AG04450 (cell line): ENCODE measurements around the gene SYT9. TPM values are rescaled to one million over a fixed set of nuclear protein-coding genes. Genes with fewer than 3 reads are reported as not detected.

Source experiments
- CTCF ChIA-PET: fragments of 300-600, 350-600 bp; formaldehyde crosslinking; extraction: SDS; loops from one replicate; lab custom pipeline; 2022; ENCODE audit warnings: antibody characterized with exemption, inconsistent platforms; lab: Charles Lee
- POLR2A ChIA-PET: fragments of 350-600 bp; formaldehyde crosslinking; extraction: SDS; loops from one replicate; lab custom pipeline; 2021; ENCODE audit warnings: antibody characterized with exemption, inconsistent platforms; lab: Yijun Ruan, JAX
- DNase-seq: peaks from one replicate; pipeline ENCODE4 v3.0.0-alpha.2; 2011; ENCODE audit warnings: low read depth, low spot score
- H3K27ac ChIP-seq: one replicate; pipeline ENCODE4 v1.5.1; 2012; ENCODE audit warnings: low read depth, low read length, control low read depth
- H3K27me3 ChIP-seq: one replicate; pipeline ENCODE4 v1.6.0; 2012; ENCODE audit warnings: low read length; ENCODE audit not compliant: control insufficient read depth, insufficient read depth
- H3K4me3 ChIP-seq: 2 replicates; pipeline ENCODE4 v1.5.1; 2011; ENCODE audit warnings: mild to moderate bottlenecking, low read depth, low read length, control low read depth
- H3K9me3 ChIP-seq: 2 replicates; pipeline ENCODE4 v1.5.1; 2012; ENCODE audit warnings: low read length; ENCODE audit not compliant: control insufficient read depth, insufficient read depth
- polyA plus RNA-seq: library from polyadenylated mRNA; depleted of rRNA; stranded (reverse); fragments of >200 nt; gene quantifications from 2 replicates; pipeline ENCODE4 v1.2.3, GENCODE V29; 2011
- TF ChIP-seq, protein P1 (sequence below): IDR thresholded peaks from 2 replicates; pipeline ENCODE4 v1.5.1; 2011; ENCODE audit warnings: low read depth, low read length, control low read depth, inconsistent platforms

Gene SYT9
- polyA plus RNA-seq, 1 experiment = not detected

GRCh38 chr11:7512525-7513233, 261.0 kb downstream of the SYT9 start:
- TF ChIP-seq, protein P1, sequence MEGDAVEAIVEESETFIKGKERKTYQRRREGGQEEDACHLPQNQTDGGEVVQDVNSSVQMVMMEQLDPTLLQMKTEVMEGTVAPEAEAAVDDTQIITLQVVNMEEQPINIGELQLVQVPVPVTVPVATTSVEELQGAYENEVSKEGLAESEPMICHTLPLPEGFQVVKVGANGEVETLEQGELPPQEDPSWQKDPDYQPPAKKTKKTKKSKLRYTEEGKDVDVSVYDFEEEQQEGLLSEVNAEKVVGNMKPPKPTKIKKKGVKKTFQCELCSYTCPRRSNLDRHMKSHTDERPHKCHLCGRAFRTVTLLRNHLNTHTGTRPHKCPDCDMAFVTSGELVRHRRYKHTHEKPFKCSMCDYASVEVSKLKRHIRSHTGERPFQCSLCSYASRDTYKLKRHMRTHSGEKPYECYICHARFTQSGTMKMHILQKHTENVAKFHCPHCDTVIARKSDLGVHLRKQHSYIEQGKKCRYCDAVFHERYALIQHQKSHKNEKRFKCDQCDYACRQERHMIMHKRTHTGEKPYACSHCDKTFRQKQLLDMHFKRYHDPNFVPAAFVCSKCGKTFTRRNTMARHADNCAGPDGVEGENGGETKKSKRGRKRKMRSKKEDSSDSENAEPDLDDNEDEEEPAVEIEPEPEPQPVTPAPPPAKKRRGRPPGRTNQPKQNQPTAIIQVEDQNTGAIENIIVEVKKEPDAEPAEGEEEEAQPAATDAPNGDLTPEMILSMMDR = no peak
- peaks cover 6% of the 10 kb centered on the region; the same call in 1 of the 2 replicates for H3K9me3 ChIP-seq
- CTCF ChIA-PET = interaction anchor here (0.7 to 2.0 kb wide), 14 partner anchors 11 to 401 kb away, joined by 3 to 9 read pairs (median 4); no protein-coding TSS in a partner anchor
- no peak overlapping the region for H3K27ac ChIP-seq
- H3K27me3 ChIP-seq = peaks cover 26% of the 10 kb centered on the region
- H3K4me3 ChIP-seq = peak overlapping the region; percentile 69
- POLR2A ChIA-PET = no interaction called here
- no peak for DNase-seq

- peak within 1 kb of the TSS; percentile 21 for H3K27ac ChIP-seq
Measured at GRCh38 chr11:7513234-7514098, 261.8 kb downstream of the SYT9 start, which contains the start of gene PPFIBP2. Gene PPFIBP2 (plus strand): TSS chr11:7513999. CDS start chr11:7549476, 35,477 bp downstream.

DNA sequence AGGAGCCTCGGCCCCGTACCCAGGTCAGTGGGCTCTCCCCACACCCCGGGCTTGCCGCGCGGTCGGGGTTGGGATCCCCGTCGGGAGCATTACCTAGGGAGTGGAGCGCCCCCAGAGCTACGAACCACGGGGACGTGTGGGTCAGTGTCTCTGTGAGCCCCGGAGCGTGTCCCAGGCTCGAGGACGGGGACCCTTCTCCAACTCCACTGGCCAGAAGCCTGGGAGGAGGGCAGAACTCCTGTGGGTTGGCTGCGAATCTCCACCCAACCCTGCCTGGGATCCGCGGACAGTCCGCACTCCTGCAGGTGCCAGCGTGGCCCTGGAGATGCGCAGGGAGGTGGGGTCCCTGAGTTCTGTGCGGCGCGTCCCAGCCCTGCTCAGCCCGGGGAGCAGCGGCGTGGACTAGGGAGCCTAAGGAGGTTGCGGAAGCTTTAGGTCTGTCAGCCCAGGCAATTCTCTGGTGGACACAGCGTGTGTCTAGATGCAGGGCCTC, 262.4 kb downstream of the SYT9 start:
- H3K27ac ChIP-seq = no peak overlapping the region
- CTCF ChIA-PET = interaction anchor here (0.6 to 2.0 kb wide), 11 partner anchors 7 to 181 kb away, joined by 3 to 9 read pairs (median 5); no protein-coding TSS in a partner anchor
- H3K27me3 ChIP-seq = peaks cover 26% of the 10 kb centered on the region
- DNase-seq = no peak
- POLR2A ChIA-PET = no interaction called here
- TF ChIP-seq, protein P1 = no peak
- H3K4me3 ChIP-seq = peak overlapping the region; percentile 69
- peaks cover 6% of the 10 kb centered on the region; the same call in 1 of the 2 replicates for H3K9me3 ChIP-seq

More at GRCh38 chr11:7513234-7514098, 261.8 kb downstream of the SYT9 start, which contains the start of gene PPFIBP2:
- ChIA-PET CTCF (interaction anchor here (0.6 to 2.0 kb wide), 17 partner anchors 8 to 182 kb away, joined by 3 to 9 read pairs (median 4); no protein-coding TSS in a partner anchor), POLR2A (no interaction called here)
- Histone ChIP-seq H3K9me3 (peaks cover 6% of the 10 kb centered on the region; the same call in 1 of the 2 replicates), H3K4me3 (peak within 1 kb of the TSS; percentile 69), H3K27me3 (peaks cover 26% of the 10 kb centered on the region)
- DNase-seq = no peak
- TF ChIP-seq, protein P1 = peak; percentile 72

- H3K4me3 ChIP-seq = no peak overlapping the region
- TF ChIP-seq, protein P1 = no peak
- ChIA-PET POLR2A (no interaction called here), CTCF (interaction anchor here (1.2 to 1.7 kb wide), 2 partner anchors 57 to 179 kb away, joined by 4 read pairs; no protein-coding TSS in a partner anchor)
- no peak for DNase-seq
- peaks cover 22% of the 10 kb centered on the region for H3K27me3 ChIP-seq
- peaks cover 6% of the 10 kb centered on the region; the same call in 1 of the 2 replicates for H3K9me3 ChIP-seq
- H3K27ac ChIP-seq = no peak overlapping the region
Measured at GRCh38 chr11:7515447-7515886, 263.8 kb downstream of the SYT9 start.
